22Rv1 (cell line): ENCODE measurements around the gene NUDCD2.
A peak's percentile ranks its signal among the peaks of the same experiment; 100 is the strongest.

Source experiments
- ZFX ChIP-seq: fragments of 450-650 bp; IDR thresholded peaks from 2 replicates; pipeline ENCODE4 v1.6.1; 2017; ENCODE audit warnings: antibody characterized with exemption, borderline replicate concordance
- TF ChIP-seq, protein P1 (sequence below): fragments of 450-650 bp; IDR thresholded peaks from 2 replicates; pipeline ENCODE4 v1.5.1; 2017; ENCODE audit warnings: mild to moderate bottlenecking

DNA sequence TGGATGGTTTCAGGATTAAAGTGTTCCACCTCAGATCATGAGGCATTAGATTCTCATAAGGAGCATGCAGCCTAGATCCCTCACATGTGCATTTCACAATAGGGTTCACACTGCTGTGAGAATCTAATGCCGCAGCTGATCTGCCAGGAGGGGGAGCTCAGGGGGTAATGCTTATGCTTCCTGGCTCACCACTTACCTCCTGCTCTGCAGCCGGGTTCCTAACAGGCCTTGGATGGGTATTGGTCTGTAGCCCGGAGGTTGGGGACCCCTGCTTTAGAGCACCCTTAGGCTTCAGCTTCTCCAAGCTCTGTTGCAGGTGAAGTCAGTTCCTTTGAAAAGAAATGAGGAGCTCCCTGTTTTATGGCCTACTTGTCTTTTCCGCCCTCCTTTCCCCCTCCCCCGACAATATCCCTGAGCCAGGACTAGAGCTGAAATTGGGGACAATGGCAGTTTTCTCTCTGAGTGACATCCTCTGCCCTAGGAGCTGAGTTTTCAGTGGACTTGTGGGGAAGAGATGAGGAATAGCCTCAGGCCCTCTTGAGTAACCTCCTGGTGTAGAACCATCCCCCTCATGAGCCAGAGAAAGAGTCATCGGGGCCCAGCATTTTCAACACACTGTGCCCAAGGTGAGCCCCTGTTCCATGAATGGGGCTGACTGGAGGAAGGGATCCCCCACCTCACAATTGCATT, 29.3 kb upstream of the NUDCD2 start:
- TF ChIP-seq, protein P1, sequence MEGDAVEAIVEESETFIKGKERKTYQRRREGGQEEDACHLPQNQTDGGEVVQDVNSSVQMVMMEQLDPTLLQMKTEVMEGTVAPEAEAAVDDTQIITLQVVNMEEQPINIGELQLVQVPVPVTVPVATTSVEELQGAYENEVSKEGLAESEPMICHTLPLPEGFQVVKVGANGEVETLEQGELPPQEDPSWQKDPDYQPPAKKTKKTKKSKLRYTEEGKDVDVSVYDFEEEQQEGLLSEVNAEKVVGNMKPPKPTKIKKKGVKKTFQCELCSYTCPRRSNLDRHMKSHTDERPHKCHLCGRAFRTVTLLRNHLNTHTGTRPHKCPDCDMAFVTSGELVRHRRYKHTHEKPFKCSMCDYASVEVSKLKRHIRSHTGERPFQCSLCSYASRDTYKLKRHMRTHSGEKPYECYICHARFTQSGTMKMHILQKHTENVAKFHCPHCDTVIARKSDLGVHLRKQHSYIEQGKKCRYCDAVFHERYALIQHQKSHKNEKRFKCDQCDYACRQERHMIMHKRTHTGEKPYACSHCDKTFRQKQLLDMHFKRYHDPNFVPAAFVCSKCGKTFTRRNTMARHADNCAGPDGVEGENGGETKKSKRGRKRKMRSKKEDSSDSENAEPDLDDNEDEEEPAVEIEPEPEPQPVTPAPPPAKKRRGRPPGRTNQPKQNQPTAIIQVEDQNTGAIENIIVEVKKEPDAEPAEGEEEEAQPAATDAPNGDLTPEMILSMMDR: peak; percentile 21; the same call in 1 of the 2 replicates
- TF ChIP-seq ZFX: no peak
